Measurements from ENCODE around the gene PLXNA2.
A peak's percentile ranks its signal among the peaks of the same experiment; 100 is the strongest.

PLXNA2 gene

GRCh38 chr1:208202333-208202995 is 41.7 kb downstream of the PLXNA2 start:
- DNase-seq, result peak; percentile 85

- DNase-seq, result no peak
Observed at GRCh38 chr1:208201229-208201628, 43.0 kb downstream of the PLXNA2 start.

DNA sequence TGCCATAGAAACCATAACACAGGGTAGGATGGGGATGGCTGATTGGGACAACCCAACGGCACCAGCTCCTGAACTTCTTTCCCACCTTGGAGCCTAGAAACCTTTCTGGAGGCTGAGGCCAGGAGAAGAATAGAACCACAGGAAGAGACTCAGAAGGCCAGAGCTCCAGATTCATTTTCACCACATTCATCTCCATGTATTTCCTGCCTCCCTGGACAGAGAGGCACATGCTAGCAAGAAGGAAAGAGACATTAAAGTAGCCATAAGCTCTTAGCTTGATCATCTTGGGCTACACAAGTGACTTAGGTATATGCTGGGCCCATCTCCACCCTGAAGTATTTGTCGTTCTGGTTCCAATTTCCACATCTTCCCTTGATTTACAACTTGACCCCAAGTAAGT is 44.1 kb downstream of the PLXNA2 start:
- no peak for DNase-seq

GRCh38 chr1:208198236-208198635 is 45.9 kb downstream of the PLXNA2 start:
- DNase-seq, result no peak

DNA sequence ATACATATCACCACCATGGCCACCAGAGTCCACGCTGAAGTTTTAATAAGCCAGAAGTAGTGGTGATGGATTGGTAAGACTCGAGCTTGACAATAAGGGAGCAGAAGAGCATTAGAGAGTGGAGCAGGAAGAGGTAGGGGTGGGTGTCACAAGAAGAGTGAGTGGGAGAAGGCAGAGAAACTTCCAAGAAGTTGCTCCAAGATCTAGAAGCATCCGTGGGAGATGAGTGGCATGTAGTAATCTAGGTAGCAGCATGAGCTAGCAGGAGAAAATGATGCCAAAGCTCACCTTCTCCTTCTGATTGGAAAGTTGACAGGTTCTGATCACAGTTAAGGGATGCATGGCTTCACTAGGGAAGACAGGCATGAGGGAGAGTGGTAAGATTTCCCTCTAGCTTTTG is 49.2 kb downstream of the PLXNA2 start:
- no peak for DNase-seq

DNA sequence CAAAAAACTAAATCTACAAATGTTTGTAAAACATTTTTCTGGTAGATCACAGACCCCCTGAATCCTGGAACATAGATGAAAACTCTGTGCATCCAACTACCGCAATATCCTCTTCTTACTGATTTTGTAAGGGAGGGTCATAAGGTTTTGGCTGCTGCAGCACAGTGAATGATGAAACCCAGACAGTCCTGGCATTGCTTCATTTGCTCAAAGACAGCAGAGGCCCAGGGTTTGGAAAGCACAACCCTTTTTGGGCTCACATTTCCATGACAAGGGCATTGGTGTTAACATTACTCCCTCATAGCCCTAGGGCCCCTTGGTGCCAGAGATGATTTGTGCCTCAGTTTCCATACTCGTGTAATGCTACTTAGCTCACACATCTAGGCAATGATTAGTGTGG is 51.2 kb downstream of the PLXNA2 start:
- DNase-seq, result no peak

GRCh38 chr1:208190784-208191183 is 53.4 kb downstream of the PLXNA2 start:
- no peak for DNase-seq

DNA sequence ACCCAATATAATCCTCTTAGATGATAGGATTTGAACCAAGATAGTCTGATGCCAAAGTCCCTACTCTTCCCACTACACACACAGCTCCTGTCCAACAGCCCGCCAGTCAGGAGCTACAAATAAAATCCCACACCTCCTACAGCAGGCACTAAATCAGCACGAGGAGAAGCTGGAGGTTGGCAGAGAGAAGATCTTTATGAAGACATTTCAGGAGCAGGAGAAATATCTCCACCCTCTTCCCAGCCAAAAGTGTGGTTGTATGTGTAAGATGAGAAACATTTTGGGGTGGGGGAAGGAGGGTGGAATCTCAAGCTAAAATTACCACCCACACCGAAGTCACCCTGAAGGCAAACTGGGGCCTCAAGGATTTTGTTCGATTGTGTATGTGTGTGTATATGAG is 54.5 kb downstream of the PLXNA2 start:
- DNase-seq, result no peak

GRCh38 chr1:208189183-208189582 is 55.0 kb downstream of the PLXNA2 start:
- peak; percentile 38 for DNase-seq

DNA sequence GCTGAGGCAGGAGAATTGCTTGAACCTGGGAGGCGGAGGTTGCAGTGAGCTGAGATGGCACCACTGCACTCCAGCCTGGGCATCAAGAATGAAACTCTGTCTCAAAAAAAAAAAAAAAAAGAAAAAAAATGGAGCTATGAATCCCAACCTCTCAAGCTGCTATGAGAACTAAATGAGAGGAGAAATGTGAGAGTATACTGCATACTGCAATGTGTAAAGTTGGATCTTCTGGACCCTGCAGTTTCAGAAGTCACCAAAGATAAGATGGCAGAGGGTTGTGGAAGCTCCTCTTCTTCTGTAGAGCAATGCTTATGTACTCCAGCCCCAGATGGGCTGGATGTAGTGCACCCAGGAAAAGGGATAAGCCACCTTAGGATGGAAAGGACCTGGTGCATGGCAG is 55.6 kb downstream of the PLXNA2 start:
- DNase-seq, result no peak

DNA sequence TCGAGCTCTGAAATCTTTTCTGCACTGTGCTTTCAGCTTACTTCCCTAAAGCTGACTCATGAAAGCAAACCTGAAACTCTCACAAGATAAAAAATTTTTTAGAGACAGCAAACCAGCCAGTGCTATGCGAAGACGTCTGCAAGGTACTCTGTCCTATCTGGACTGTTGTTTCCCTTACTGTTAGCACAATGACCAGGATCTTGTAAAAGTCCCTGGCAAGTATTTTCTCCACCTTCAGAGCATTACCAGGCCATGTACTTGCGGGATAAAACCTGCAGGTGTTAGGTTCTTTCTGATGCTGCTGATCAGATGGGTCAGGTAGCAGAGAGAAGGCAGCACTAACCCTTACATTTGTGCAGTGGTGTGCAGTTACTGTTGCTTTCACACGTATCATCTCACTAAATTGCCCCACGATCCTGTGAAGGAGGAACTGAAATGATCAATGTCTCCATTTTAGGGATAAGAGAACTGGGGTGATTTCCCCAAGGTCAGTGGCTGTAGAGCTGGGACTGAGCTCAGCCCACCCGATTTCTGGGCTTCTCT is 56.6 kb downstream of the PLXNA2 start:
- DNase-seq, result no peak

- peak; percentile 44 for DNase-seq
Observed at GRCh38 chr1:208185801-208186231, 58.4 kb downstream of the PLXNA2 start.

- no peak for DNase-seq
Observed at GRCh38 chr1:208184966-208185654, 59.1 kb downstream of the PLXNA2 start.

GRCh38 chr1:208183977-208184911 is 59.9 kb downstream of the PLXNA2 start:
- peak; percentile 57 for DNase-seq

GRCh38 chr1:208182880-208183645 is 61.1 kb downstream of the PLXNA2 start:
- DNase-seq, result no peak

DNA sequence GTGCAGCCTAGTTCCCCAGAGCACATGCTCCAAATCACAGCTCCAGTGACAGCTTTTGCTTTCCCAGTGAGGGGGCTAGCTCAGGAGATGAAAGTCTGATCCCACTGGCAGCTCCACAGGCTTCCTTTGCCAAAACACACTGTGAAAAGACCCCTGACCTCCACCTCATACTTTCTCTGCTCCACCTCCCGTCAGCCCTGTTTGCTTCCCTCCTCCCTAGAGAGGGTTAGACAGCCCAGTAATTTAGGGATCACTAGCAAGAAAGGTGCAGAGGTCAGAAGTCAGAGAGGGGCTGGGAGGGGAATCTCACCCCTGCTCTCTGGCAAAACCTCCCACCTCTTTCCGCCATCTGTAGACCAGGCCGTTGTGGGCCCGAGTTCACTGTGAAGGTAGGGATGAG is 62.8 kb downstream of the PLXNA2 start:
- DNase-seq, result no peak

DNA sequence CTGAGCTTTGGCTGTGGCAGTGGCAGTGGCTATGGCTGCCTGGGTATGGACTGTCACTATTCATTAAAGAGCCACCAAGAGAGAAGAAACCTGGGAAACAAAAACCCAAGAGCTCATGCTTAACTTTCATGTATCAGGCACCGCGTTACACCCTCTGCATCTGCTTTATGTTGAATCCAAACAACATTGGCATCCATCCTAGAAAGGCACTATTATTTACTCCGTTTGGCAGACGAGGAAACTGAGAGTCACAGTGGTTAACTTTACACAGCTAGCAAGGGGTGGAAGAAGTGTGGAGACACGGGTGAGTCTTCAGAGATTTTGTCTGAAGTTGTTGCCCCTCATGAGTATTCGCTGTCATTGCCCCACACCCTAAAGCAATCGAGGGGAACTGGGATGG is 63.8 kb downstream of the PLXNA2 start:
- DNase-seq, result no peak

DNA sequence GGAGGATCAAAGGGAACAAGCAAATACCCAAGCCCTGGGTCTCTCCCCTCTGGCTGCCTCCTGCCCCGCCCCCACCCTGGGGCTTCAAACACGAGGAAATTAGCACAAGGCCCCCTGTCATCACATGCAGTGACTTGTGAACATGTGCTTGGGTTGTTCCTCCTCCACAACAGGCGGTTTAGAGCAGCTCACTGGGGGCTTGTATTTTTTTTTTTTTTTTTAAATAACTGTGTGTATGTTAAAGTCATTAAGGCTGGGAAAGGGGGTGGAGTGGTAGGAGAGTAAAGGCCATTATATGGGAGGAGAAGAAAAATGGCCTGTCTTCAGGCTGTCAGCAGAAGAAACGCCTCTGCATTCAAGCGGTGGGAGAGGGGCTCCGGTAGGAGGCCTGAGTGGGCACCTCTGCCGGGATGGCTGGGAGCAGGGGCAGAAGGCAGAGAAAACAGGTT is 64.2 kb downstream of the PLXNA2 start:
- DNase-seq, result no peak

GRCh38 chr1:208179263-208179816 is 64.8 kb downstream of the PLXNA2 start:
- peak; percentile 79 for DNase-seq

DNA sequence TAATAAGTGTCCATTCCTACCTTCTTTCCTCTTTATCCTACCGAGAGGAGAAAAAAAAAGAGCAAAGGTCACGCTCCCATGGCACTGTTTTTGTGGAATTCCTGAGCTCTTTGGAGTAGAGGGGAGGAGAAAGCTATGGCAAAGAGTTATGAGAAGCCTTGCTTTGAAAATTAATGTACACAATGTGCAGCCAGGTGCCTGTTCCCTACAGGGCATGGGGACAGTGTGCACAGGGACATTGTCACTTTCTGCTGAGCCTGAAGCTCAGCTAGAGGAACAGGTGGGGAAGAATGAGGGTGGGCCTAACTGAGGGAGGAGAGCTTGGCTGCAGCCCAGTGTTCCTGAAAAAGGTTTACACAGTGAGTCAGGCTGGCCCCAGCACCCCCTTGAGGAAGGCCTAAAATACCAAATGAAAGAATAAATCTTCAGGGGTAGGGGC is 66.1 kb downstream of the PLXNA2 start:
- peak; percentile 88 for DNase-seq

GRCh38 chr1:208177656-208178055 is 66.5 kb downstream of the PLXNA2 start:
- peak; percentile 87 for DNase-seq

- no peak for DNase-seq
Observed at GRCh38 chr1:208176649-208177048, 67.5 kb downstream of the PLXNA2 start.

All from DMS79 treated with DMSO at 0.1 percent for 48 hours (cell line).